ENCODE data around the gene TMOD1.
A peak's percentile ranks its signal among the peaks of the same experiment; 100 is the strongest.

The TMOD1 gene

DNA sequence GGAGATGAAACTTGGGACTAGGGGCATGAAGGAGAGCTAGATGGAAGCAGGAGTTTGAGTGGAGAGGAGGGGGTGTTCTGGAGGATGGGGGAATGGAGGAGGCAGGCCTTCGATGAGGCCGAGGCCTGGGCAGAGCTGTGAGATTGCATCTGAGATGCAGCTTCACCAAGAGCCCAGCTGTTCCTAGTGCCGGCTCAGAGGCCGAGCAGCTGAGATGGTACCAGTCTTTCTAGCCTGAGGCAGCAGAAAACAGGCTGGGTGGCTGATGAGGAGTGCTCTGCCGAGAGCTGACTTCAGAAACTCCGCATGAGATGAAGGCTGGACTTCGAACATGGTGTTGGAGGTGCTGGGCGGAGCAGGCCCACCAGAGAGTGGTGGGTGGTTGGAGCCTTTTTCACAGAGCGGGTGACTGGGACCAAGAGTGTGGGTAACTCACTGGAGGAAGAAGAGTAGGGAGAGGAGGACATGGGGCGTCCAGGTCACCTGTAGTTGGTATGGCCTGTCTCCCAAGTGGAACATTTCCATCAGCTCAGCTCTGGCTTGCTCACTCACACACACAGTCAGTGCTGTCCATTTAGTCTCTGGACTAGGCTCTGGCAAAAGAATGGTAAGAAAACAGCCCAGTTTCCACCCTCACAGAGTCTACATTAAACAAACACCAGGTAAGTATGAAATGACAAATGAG, 54.7 kb downstream of the TMOD1 start:
- DNase-seq, result no peak
- in situ Hi-C loops (cut with HindIII; ENCODE audit: low pct_ligation_motif_present, low pct_unique_long_range_greater_than_20kb, low sequenced_read_pairs), result no loop called here

DNA sequence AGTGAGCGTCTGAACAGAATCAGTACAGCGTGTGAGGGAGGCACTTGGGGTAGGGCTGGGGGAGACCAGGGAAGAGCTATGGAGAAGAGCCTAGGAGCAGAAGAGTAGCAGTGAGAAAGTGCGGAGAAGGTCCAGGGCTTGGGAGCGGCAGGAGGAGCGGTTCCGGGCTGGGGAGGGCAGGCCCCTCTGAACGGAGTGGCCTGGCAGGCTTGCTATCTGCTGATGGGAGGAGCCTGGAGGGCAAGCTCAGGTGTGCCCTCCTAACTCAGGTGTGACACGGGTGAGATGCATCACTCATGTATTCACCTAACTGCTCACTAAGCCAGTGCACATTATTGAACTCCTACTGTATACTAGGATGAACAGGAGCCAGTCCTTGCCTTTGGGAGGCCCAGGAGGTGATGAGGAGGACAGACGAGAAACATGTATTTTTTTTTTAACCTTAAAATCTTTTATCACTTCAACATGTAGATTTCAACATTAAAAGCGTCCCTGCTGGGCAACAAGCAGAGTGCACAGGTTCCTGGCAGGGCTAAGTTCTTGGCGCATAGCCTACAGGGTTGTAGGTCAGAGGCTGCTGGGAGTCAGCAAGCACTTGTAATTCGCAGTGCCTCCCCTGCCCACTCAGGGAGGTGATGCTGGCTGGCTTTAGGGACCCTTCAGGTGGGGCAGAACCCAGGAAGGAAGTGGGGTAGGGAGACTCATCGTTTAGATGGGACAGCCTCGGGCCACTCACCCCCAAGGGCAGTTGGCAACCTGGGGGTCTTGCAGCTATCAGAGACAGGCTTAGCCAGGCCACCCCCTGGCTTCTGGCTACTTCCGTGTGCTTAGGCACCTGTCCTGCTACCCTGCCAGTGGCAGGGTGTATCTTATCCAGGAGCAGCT, 55.5 kb downstream of the TMOD1 start:
- in situ Hi-C loops (cut with HindIII; ENCODE audit: low pct_ligation_motif_present, low pct_unique_long_range_greater_than_20kb, low sequenced_read_pairs), result no loop called here
- DNase-seq, result no peak

DNA sequence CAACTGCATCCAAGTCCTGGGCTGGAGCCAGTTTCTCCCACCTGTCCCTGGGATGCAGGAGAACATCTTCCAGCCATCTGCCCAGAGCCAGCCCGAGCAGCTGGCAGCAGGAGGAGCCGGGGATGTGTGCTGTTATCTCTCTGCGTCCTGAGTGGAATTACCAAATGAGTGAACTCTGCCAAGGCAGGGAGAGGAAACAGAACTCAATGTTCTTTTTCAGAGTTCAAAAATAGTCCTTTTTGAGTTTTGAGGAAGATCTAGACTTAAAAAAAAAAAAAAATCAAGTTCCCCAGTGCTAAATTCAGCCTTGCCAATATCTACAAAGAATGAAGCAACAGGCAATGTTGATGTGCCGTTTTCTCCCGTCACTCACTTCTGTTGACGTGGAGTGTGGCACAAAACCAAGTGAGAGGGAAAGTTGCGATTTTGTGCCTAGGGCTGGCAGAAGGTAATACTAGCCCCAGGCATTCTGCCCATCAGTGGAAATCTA, 56.2 kb downstream of the TMOD1 start:
- DNase-seq, result no peak
- in situ Hi-C loops (cut with HindIII; ENCODE audit: low pct_ligation_motif_present, low pct_unique_long_range_greater_than_20kb, low sequenced_read_pairs), result no loop called here

DNA sequence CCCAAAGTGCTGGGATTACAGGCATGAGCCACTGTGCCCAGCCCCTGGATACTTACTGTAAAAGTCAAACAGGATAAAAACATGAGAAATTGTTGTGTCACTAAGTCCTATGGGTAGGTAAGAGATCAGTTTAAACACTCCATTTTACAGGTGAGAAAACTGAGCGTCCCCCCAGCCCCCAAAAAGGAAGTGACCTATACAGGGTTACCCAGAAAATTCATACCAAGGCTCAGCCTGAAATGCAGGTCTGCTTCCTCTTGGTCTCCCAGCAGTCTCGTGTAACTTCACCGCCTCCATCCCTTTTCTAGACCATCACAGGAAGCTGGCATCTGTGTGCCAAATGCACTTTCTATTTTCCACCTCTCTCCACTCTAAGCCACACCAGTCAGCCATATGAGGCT, 57.2 kb downstream of the TMOD1 start:
- in situ Hi-C loops (cut with HindIII; ENCODE audit: low pct_ligation_motif_present, low pct_unique_long_range_greater_than_20kb, low sequenced_read_pairs), result no loop called here
- no peak for DNase-seq

DNA sequence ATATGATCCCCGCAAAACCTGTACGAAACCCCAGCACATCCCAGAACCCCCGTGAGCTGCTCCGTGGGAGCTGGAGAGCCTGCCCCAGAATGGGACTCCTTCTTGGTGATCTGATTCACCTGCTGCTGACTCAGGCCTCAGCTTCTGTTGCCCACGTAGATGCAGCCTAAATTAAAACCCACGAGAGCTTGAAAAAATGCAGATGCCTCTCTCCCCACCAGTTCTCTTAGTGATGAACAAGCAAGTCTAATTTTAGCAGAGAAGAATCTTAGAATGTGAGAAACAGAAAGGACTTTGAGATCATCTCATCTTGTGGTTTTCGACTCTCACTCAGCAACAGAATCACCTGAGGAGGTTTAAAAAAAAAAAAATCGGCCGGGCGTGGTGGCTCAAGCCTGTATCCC, 57.6 kb downstream of the TMOD1 start:
- in situ Hi-C loops (cut with HindIII; ENCODE audit: low pct_ligation_motif_present, low pct_unique_long_range_greater_than_20kb, low sequenced_read_pairs), result no loop called here
- no peak for DNase-seq

DNA sequence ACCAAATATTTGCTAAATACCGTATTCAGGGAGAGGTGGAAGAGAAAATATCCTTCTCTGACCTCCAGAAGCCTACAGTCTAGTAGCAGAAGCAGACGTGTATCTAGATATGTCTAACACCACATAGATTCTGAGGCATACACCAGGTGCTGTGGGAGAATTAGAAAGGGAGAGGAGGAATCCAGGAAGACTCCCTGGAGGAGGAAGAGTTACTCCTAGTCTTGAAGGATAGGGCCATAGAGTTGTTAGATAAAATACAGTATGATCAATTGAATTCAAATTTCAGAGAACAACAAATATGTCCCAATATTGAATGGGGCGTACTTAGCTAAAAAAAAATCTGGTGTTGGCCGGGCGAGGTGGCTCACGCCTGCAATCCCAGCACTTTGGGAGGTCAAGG, 58.7 kb downstream of the TMOD1 start:
- in situ Hi-C loops (cut with HindIII; ENCODE audit: low pct_ligation_motif_present, low pct_unique_long_range_greater_than_20kb, low sequenced_read_pairs), result no loop called here

DNA sequence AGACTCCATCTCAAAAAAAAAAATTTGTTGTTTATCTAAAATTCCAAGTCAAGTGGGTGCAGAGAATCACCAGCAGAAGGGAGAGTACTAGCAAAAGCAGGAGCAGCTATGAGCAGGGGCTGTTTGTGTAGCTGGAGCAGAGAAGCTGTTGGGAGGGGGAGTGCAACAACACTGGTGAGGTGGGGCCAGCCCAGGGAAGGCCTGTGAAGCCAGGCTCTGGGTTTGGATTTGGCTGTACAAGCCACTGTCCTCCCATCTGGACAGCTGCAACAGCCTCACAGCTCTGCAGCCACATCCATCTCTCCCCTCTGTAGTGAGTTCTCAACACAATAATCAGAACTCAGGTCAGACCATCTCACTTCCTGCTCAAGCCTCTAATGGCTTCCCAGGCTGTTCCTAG, 59.4 kb downstream of the TMOD1 start:
- in situ Hi-C loops (cut with HindIII; ENCODE audit: low pct_ligation_motif_present, low pct_unique_long_range_greater_than_20kb, low sequenced_read_pairs), result no loop called here
- DNase-seq, result no peak

More for the DNA sequence above, 58.7 kb downstream of the TMOD1 start:
- no peak for DNase-seq

DNA sequence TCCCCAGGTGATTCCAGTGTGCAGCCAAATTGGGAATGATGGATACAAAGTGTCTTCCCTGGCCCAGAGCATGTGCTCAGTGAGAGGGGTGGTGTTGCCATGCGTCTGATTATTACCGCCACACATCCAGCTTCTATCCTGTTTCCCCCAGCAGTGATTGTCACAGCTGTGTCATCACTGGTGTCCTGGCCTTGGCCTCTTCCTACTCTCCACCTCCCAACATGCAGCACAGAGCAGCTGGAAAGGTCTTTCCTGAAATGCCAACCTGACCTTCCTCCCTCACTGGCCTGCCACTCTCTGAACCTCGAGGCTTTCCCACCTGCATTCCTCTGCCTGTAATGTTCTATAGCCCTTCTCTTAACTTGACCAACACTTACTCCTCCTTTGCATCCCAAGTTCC, 60.0 kb downstream of the TMOD1 start:
- DNase-seq, result no peak
- in situ Hi-C loops (cut with HindIII; ENCODE audit: low pct_ligation_motif_present, low pct_unique_long_range_greater_than_20kb, low sequenced_read_pairs), result no loop called here

DNA sequence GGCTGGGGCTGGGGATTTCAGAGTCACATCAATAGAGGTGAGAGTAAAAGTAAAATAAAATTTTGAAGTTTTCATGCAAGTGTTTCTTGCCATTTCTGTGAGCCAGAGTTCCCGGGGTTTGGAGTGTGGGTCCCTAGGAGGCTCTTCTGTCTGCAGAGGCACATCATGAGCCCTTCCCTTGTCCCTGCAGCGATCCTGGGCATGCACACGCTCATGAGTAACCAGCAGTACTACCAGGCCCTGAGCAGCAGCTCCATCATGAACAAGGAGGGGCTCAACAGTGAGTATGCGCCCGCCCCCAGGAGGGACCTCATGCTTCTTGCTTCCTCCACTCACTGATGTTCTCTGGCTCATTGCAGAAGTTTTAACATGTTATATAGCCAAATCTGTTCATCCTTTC, 61.1 kb downstream of the TMOD1 start:
- in situ Hi-C loops (cut with HindIII; ENCODE audit: low pct_ligation_motif_present, low pct_unique_long_range_greater_than_20kb, low sequenced_read_pairs), result no loop called here
- no peak for DNase-seq

DNA sequence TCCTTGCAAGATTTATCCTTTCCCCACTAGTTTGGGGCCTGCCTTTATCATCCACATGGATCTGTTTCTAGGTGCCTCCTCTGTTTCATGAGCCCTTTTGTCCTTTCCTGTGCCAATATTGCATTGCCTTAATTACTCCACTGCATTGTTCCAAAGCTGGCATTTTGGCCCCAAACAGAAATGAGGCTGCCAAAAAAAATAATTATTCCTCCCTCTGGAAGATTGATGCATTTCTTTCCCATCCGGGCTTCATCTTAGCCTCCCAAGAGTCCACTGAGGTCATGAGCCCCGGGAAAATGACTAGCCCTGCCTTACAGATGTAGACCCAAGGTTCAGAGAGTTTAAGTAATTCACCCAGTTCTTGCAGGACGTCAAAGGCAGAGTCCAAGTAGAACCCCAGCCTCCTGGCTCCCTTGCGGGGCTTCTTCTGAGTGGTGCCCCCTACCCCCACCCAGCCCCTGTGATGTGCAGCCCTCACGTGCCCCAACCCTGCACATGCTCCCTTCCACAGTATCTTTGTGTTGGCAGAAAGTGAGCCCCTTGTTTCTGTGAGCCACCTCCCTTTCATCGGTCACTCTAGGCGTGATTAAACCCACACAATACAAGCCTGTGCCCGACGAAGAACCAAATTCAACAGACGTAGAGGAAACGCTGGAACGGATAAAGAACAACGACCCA, 62.1 kb downstream of the TMOD1 start:
- in situ Hi-C loops (cut with HindIII; ENCODE audit: low pct_ligation_motif_present, low pct_unique_long_range_greater_than_20kb, low sequenced_read_pairs), result no loop called here
- no peak for DNase-seq

DNA sequence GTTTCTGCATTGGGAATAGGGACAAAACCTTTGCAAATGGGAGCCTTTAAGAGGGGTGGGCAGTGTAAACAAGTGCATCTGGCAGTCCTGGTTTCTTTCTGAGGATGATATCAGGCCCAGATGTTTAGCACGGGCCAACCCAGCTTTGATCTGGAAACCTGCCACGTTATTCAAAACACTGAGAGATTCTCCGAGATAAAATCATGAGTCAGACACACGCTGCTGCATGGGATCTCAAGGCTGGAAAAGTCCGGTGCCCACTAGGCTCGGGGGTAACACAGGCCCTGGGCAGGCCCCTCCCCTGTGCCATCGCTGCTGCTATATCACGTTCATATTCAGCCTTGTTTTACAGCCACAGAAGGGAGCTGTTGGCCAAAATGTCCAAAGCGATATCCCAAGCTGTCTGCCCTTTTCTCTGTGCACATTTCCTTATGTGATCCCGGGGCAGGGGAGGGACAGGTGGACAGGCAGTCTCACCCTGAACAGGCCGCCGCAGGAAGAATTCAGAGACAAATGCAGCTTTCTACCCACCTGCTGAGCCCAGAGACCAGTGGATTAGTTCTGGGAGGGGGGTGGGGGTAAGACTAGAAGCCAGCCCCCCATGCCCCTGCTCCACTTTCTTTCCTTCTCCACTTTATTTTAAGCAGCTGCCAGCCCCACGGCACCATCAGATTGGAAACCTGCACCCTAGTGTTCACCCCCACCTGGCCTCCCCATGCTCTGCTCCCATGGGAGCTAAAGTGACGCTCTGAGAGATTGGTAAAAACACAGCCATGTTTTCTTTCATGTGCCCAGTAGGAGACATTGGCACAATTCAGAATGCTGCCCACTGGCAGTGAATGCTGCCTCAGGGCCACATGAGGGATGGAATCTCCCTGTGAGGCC, 63.1 kb downstream of the TMOD1 start:
- peak; percentile 8 for DNase-seq
- in situ Hi-C loops (cut with HindIII; ENCODE audit: low pct_ligation_motif_present, low pct_unique_long_range_greater_than_20kb, low sequenced_read_pairs), result no loop called here

DNA sequence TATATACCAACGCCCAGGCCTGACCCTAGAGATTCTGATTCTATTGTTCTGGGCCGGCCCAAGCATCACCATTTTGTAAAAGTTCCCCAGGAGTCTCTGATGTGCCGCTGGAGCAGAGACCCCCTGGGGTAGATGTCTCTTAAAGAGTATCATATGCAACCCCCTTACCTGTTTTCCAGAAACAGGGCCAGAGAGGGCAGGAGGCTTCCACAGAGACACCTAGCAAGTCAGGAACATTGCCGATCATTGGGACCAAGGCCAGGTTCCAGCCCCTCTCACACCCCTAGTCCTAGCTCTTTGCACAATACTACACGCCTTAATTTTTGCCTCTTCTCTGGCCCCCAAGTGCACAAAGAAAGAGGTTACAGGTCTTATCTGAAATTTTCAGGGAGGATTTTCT, 63.8 kb downstream of the TMOD1 start:
- DNase-seq, result no peak
- in situ Hi-C loops (cut with HindIII; ENCODE audit: low pct_ligation_motif_present, low pct_unique_long_range_greater_than_20kb, low sequenced_read_pairs), result no loop called here

DNA sequence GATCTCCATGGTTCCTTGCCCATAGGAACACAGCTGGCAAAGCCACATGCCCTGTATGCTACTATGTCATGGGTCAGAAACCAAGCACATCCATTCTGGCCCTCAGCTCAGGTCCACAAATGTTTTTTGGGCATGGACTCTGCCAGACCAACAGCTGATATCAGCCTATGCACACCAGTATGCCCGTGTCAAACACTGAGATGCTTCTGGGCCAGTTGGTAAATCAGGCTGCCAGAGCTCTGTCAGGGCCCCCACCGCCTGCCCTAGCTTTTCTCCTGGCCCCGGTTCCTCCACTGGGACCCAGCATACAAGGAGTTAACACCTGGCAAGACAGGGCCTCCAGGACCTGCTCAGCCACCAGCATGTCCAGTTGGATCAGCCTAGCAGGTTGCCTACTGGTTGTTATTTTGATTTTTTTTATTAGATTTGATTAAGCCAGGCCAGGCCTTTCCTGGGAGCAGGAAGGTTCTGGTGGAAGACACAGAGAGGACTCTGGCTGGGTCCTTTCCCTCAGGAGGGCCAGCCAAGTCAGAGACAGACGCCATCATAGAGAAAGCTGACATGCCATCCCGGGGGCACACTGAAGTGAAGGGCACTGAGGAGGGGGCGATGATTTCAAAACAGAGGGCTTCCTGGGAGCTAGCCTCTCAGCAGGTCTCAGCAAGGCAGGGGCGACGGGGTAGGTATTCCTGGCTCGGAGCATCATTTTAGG, 65.9 kb downstream of the TMOD1 start:
- DNase-seq, result no peak

DNA sequence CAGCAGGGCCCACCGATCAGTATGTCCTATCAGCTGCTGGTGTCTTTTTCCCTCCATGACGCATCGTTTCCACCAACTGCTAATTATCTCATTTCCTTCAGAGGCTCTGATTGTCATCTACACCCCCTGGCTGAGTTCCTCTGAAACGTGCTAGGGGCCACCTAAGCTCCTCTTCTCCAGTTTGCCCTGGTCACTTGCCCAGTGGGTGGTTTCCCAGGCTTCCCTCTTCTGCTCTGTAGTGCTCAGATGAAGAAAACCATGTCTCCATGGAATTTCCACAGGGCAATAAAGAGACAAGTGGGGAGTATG, 66.4 kb downstream of the TMOD1 start:
- in situ Hi-C loops (cut with HindIII; ENCODE audit: low pct_ligation_motif_present, low pct_unique_long_range_greater_than_20kb, low sequenced_read_pairs), result no loop called here
- DNase-seq, result no peak

More for the DNA sequence above, 65.9 kb downstream of the TMOD1 start:
- in situ Hi-C loops (cut with HindIII; ENCODE audit: low pct_ligation_motif_present, low pct_unique_long_range_greater_than_20kb, low sequenced_read_pairs), result no loop called here

DNA sequence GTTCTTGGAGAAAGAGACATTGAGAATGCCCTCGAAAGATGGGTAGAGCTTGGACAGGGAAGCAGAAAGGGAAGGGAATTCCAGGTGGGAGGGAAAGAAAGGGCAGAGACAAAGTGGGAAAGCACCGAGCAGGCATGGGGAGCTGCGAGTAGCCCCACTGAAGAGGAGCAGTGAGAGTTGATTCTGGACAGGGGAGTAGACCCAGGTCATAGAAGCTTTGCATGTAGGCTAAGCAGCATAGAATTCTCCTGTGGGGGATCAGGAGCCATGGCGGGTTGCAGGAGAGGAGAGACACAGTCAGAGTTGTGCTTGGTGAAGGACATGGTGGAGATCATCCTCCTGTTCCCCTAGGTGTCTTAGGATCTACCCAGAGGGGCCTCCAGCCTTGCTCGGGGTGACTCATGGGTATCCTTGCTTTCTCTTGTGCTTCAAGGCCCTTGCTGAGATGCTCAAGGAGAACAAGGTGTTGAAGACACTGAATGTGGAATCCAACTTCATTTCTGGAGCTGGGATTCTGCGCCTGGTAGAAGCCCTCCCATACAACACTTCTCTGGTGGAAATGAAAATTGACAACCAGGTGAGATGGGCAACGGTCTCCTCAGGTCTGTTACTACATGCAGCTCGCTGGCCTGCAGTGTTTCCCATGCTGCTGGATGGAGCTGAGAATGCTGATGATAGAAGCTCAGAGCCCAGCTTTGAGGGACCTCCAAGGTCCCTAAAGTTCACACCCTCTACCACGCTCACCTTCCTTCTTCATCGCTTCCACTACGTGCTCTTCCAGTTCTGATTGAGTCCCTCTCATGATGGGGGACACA, 67.2 kb downstream of the TMOD1 start:
- DNase-seq, result no peak
- in situ Hi-C loops (cut with HindIII; ENCODE audit: low pct_ligation_motif_present, low pct_unique_long_range_greater_than_20kb, low sequenced_read_pairs), result no loop called here

DNA sequence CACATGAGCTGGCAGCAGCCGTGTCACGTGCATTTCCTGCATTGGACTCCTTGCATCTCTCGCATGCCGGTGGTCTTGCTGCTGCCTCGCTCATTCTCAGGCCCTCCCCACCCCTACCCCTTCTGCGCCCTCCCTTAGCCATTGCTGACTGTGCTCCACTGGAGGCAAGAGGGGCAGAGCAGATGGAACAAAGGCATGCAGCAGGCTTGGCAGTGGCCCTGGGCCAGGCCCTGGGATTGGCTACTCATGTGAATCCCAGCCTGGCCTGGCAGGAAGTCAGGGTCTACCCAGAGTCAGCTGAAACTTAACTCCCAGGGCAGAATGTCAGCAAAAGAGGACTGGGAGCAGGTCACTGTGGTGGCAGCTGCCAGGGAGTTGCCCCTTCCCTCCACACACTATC, 69.4 kb downstream of the TMOD1 start:
- no peak for DNase-seq

DNA sequence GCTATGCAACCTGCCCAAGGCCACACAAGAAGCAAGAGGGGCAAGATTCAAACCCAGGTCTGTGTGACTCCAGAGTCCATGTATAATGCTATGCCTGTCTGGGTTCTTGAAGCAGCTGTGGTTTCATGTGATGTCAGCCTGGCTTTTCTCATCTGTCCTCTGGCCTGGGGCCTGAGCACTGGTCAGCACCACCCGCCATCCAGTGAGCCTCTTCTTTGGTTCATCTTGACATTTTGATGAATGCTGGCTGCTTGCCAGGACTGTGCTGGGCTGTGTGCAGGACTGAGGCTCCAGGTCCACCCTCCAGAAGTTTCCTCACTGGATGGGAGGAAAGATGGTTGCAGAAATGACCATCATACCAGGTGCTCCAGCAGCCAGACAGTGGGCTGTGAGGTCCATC, 70.2 kb downstream of the TMOD1 start:
- DNase-seq, result no peak
- in situ Hi-C loops (cut with HindIII; ENCODE audit: low pct_ligation_motif_present, low pct_unique_long_range_greater_than_20kb, low sequenced_read_pairs), result no loop called here

More for the DNA sequence above, 69.4 kb downstream of the TMOD1 start:
- in situ Hi-C loops (cut with HindIII; ENCODE audit: low pct_ligation_motif_present, low pct_unique_long_range_greater_than_20kb, low sequenced_read_pairs), result no loop called here

Data from ACHN (cell line).